ENCODE data around the gene MACF1. TPM values are rescaled to one million over a fixed set of nuclear protein-coding genes. Genes with fewer than 3 reads are reported as not detected.
A peak's percentile ranks its signal among the peaks of the same experiment; 100 is the strongest.

The MACF1 gene
- total and polyA plus RNA-seq, 4 donors, result 284 to 366 (median 329) TPM

DNA sequence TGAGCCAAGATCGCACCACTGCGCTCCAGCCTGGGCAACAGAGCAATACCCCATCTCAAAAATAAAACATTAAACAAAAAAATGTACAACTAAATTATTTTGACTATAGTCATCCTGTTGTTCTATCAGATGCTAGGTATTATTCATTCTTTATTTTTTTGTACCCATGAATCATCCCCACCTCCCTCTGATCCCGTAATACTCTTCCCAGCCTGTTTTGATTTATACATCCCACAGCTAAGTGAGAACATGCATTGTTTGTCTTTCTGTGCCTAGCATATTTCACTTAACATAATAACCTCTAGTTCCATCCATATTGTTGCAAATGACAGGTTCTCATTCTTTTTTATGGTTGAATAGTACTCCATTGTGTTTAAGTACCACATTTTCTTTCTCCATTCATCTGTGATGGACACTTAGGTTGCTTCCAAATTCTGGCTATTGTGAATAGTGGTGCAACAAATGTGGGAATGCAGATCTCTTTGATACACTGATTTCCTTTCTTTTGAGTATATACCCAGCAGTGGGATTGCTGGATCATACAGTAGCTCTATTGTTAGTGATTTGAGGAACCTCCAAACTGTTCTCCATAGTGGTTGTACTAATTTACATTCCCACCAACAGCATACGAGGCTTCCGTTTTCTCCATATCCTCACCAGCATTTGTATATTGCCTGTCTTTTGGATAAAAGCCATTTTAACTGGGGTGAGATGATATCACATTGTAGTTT lies 84.4 kb downstream of the MACF1 start:
- H3K36me3 ChIP-seq (ENCODE audit: control insufficient read depth, insufficient read depth, low read length), result peaks cover 41% of the 10 kb centered on the region
- DNase-seq (ENCODE audit: low read depth in 4 of 6, low spot score in 6 of 6), result no peak
- no peaks in the 10 kb centered on the region for H3K4me1 ChIP-seq (ENCODE audit: control insufficient read depth, insufficient read depth, low read length)
- H3K27ac ChIP-seq (ENCODE audit: low read depth, low read length), result no peak overlapping the region
- no peaks in the 10 kb centered on the region for H3K9me3 ChIP-seq (ENCODE audit: control insufficient read depth, insufficient read depth, low read length)
- no CpG with 5 or more reads among the region's 5 CpGs for WGBS (ENCODE audit: insufficient coverage)
- no peaks in the 10 kb centered on the region for H3K27me3 ChIP-seq (ENCODE audit: control insufficient read depth, insufficient read depth, low read length)
- H3K4me3 ChIP-seq (ENCODE audit: low read depth, low read length), result no peak overlapping the region

DNA sequence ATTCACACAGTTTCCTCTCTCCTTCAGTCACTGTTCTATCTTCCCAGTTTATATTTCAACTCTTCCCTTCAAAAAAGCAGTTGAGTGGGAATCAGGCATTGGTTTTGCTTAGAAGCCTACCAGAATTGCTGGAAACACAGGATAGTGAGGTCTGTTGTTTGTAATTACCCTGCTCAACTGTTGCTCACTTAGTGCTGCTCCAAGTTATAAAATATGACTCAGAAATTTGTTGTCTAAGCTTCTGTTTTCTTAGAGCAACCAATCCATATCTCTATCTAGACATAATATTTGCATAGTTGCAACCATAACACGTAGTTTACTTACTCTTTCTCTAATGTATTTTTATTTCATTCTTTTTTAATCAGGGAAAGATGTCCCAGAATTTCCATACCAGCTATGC lies 87.9 kb downstream of the MACF1 start:
- Histone ChIP-seq H3K27me3 (ENCODE audit: control insufficient read depth, insufficient read depth, low read length) (no peaks in the 10 kb centered on the region), H3K4me3 (ENCODE audit: low read depth, low read length) (no peak overlapping the region), H3K27ac (ENCODE audit: low read depth, low read length) (no peak overlapping the region), H3K36me3 (ENCODE audit: control insufficient read depth, insufficient read depth, low read length) (peaks cover 40% of the 10 kb centered on the region), H3K4me1 (ENCODE audit: control insufficient read depth, insufficient read depth, low read length) (no peaks in the 10 kb centered on the region), H3K9me3 (ENCODE audit: control insufficient read depth, insufficient read depth, low read length) (no peaks in the 10 kb centered on the region)
- DNase-seq (ENCODE audit: low read depth in 4 of 6, low spot score in 6 of 6), result no peak
- WGBS (ENCODE audit: insufficient coverage), result no CpG with 5 or more reads among the region's 1 CpG

DNA sequence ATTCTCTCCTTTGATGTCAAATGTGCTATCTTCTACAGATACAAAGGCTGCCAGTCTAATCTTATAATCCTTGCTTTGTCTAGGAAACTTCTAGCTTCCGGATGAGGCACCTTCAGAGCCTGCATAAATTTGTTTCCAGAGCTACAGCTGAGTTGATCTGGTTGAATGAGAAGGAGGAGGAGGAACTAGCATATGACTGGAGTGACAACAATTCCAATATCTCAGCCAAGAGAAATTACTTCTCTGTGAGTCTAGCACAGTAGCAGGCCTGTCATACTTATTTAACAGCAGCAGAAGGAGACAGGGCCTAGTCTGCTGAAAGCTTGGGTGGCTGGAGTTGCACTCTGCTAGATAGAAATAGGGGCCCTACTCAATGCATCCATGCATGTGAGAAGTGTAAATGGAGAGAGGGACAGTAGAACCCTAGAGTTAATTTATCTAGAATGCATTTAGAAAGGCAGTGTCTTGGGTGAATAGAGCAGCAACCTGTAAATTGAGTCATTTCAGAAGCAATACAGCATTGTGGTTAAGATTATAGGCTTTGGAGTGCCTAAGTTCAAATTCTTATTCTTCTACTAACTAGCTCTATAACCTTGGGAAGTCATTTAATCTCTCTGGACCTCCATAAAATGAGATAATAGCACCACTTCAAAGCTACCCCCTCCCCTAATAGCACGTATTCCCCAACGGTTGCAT lies 89.0 kb downstream of the MACF1 start:
- H3K27ac ChIP-seq (ENCODE audit: low read depth, low read length), result no peak overlapping the region

DNA sequence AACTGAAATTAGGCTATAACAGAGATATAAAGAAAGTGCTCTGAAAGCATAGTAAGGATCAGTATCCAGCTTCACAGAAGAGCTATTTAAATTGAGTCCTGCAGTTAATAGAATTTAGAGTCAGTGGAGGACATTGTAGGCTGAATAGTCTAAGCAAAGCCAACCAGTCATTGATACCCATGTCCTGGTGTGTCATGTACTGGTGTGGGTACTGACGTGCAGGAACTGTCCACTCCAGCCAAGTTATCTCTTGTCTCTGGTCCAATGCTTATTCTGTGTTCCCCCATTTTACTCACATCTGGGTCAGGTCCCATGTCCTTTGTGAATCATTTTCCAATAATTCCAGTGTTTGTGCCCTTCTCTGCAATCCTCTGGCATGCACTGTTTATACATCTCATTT lies 90.0 kb downstream of the MACF1 start:
- no peaks in the 10 kb centered on the region for H3K4me1 ChIP-seq (ENCODE audit: control insufficient read depth, insufficient read depth, low read length)
- H3K36me3 ChIP-seq (ENCODE audit: control insufficient read depth, insufficient read depth, low read length), result peaks cover 34% of the 10 kb centered on the region
- no peaks in the 10 kb centered on the region for H3K9me3 ChIP-seq (ENCODE audit: control insufficient read depth, insufficient read depth, low read length)
- WGBS (ENCODE audit: insufficient coverage), result 43% methylated on average over 1 of the region's 1 CpG
- H3K4me3 ChIP-seq (ENCODE audit: low read depth, low read length), result no peak overlapping the region
- peak in 1 of 6 donors; percentile 31 for DNase-seq (ENCODE audit: low read depth in 4 of 6, low spot score in 6 of 6)
- H3K27me3 ChIP-seq (ENCODE audit: control insufficient read depth, insufficient read depth, low read length), result no peaks in the 10 kb centered on the region
- peak overlapping the region; percentile 47 for H3K27ac ChIP-seq (ENCODE audit: low read depth, low read length)

More for the DNA sequence above, 89.0 kb downstream of the MACF1 start:
- DNase-seq (ENCODE audit: low read depth in 4 of 6, low spot score in 6 of 6), result peak in 1 of 6 donors; percentile 18
- Histone ChIP-seq H3K36me3 (ENCODE audit: control insufficient read depth, insufficient read depth, low read length) (peaks cover 34% of the 10 kb centered on the region), H3K4me1 (ENCODE audit: control insufficient read depth, insufficient read depth, low read length) (no peaks in the 10 kb centered on the region), H3K27me3 (ENCODE audit: control insufficient read depth, insufficient read depth, low read length) (no peaks in the 10 kb centered on the region), H3K9me3 (ENCODE audit: control insufficient read depth, insufficient read depth, low read length) (no peaks in the 10 kb centered on the region), H3K4me3 (ENCODE audit: low read depth, low read length) (no peak overlapping the region)
- 40% methylated on average over 1 of the region's 3 CpGs for WGBS (ENCODE audit: insufficient coverage)

DNA sequence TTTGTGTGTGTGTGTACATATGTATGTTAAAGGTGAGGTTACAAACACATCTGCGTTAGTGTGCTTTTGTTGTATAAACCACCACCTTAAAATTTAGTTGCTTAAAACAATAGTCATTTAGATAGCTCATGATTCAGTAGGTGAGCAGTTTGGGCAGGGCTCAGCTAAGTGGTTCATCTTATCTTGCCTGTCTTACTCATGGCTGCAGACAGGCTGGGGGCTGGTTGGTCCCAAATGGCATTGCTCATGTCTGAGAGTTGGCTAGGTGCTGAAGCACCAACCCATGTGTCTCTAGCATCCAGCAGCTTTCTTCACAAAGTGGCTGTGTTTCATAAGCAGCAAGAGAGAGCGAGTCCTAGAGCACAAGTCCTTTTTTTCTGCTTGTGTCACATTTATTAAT lies 91.4 kb downstream of the MACF1 start:
- Histone ChIP-seq H3K9me3 (ENCODE audit: control insufficient read depth, insufficient read depth, low read length) (no peaks in the 10 kb centered on the region), H3K36me3 (ENCODE audit: control insufficient read depth, insufficient read depth, low read length) (peaks cover 38% of the 10 kb centered on the region), H3K27me3 (ENCODE audit: control insufficient read depth, insufficient read depth, low read length) (no peaks in the 10 kb centered on the region), H3K27ac (ENCODE audit: low read depth, low read length) (no peak overlapping the region), H3K4me1 (ENCODE audit: control insufficient read depth, insufficient read depth, low read length) (no peaks in the 10 kb centered on the region), H3K4me3 (ENCODE audit: low read depth, low read length) (no peak overlapping the region)
- no peak for DNase-seq (ENCODE audit: low read depth in 4 of 6, low spot score in 6 of 6)
- WGBS (ENCODE audit: insufficient coverage), result no CpG with 5 or more reads among the region's 2 CpGs

DNA sequence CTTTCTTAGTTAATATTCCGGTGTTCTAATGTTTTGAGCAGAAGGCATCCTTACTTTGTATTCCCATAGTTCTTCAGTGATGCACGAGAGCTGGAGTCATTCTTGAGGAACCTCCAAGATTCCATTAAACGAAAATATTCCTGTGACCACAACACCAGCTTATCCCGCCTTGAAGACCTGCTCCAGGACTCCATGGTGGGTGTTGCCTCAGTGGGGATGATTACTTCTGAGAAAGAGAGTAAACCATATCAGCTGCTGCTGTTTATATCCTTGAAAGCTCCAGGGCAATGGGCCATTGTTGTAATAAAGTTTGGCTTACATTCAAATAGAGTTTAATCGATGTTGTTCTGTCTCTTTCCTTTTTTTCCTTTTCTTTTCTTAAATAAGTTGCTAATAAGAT lies 93.1 kb downstream of the MACF1 start:
- no CpG with 5 or more reads among the region's 5 CpGs for WGBS (ENCODE audit: insufficient coverage)
- no peak for DNase-seq (ENCODE audit: low read depth in 4 of 6, low spot score in 6 of 6)

DNA sequence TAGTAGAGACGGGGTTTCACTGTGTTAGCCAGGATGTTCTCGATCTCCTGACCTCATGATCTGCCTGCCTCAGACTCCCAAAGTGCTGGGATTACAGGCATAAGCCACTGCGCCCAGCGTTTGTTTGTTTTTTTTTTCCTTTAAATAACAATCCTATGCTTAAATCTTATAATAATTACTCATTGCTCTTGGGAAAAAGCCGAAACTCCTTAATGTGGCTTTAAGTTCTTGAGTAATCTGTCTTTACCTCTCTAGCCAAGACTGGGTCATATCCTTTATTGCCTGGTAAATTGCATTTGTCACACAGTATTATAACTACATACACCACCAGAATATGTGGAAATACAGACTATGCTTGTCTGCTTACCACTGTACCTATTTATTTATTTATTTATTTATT lies 97.1 kb downstream of the MACF1 start:
- Histone ChIP-seq H3K27me3 (ENCODE audit: control insufficient read depth, insufficient read depth, low read length) (no peaks in the 10 kb centered on the region), H3K36me3 (ENCODE audit: control insufficient read depth, insufficient read depth, low read length) (peaks cover 49% of the 10 kb centered on the region), H3K9me3 (ENCODE audit: control insufficient read depth, insufficient read depth, low read length) (no peaks in the 10 kb centered on the region), H3K27ac (ENCODE audit: low read depth, low read length) (no peak overlapping the region), H3K4me1 (ENCODE audit: control insufficient read depth, insufficient read depth, low read length) (no peaks in the 10 kb centered on the region), H3K4me3 (ENCODE audit: low read depth, low read length) (no peak overlapping the region)
- DNase-seq (ENCODE audit: low read depth in 4 of 6, low spot score in 6 of 6), result no peak
- 92% methylated on average over 2 of the region's 5 CpGs for WGBS (ENCODE audit: insufficient coverage)

More for the DNA sequence above, 93.1 kb downstream of the MACF1 start:
- H3K27ac ChIP-seq (ENCODE audit: low read depth, low read length), result no peak overlapping the region
- H3K4me1 ChIP-seq (ENCODE audit: control insufficient read depth, insufficient read depth, low read length), result no peaks in the 10 kb centered on the region
- no peak overlapping the region for H3K4me3 ChIP-seq (ENCODE audit: low read depth, low read length)
- peaks cover 43% of the 10 kb centered on the region for H3K36me3 ChIP-seq (ENCODE audit: control insufficient read depth, insufficient read depth, low read length)
- H3K27me3 ChIP-seq (ENCODE audit: control insufficient read depth, insufficient read depth, low read length), result no peaks in the 10 kb centered on the region
- no peaks in the 10 kb centered on the region for H3K9me3 ChIP-seq (ENCODE audit: control insufficient read depth, insufficient read depth, low read length)

DNA sequence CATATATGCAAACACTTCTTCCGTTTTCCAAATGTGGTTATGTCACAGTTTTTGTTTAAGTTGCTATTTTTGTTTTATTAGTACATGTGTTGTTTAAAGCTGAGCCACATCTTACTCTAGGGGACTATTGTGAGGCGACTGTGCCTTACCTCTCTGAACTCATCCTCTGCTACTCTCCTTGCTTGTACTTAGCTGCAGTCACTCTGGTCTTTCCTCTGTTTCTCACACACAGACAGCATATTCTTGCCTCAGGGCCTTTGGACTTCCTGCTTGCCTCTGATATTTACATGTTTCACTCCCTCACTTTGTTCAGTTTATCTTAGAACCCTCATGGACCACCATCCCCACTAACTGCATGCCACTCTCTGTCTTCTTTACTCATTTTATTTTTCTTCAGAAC lies 101.1 kb downstream of the MACF1 start:
- WGBS (ENCODE audit: insufficient coverage), result 90% methylated on average over 1 of the region's 2 CpGs
- DNase-seq (ENCODE audit: low read depth in 4 of 6, low spot score in 6 of 6), result no peak
- peaks cover 49% of the 10 kb centered on the region for H3K36me3 ChIP-seq (ENCODE audit: control insufficient read depth, insufficient read depth, low read length)
- no peaks in the 10 kb centered on the region for H3K9me3 ChIP-seq (ENCODE audit: control insufficient read depth, insufficient read depth, low read length)
- no peak overlapping the region for H3K4me3 ChIP-seq (ENCODE audit: low read depth, low read length)
- H3K27ac ChIP-seq (ENCODE audit: low read depth, low read length), result no peak overlapping the region
- no peaks in the 10 kb centered on the region for H3K4me1 ChIP-seq (ENCODE audit: control insufficient read depth, insufficient read depth, low read length)
- H3K27me3 ChIP-seq (ENCODE audit: control insufficient read depth, insufficient read depth, low read length), result no peaks in the 10 kb centered on the region

DNA sequence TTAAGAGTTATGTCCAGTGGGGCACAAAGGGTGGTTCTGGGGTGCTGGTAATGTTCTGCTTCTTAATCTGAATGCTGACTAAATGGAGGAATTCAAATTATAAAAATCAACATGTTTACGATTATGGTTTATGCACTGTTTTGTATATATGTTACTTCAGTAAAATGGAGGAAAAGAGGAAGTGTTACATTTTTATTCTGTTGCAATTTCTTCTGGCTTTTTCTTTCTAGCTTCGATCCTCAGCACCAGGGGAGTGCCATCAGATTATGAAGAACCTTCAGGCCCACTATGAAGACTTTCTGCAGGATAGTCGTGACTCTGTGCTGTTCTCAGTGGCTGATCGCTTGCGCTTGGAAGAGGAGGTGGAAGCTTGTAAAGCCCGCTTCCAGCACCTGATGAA lies 105.5 kb downstream of the MACF1 start:
- no peak overlapping the region for H3K27ac ChIP-seq (ENCODE audit: low read depth, low read length)
- H3K27me3 ChIP-seq (ENCODE audit: control insufficient read depth, insufficient read depth, low read length), result no peaks in the 10 kb centered on the region
- no peak for DNase-seq (ENCODE audit: low read depth in 4 of 6, low spot score in 6 of 6)
- H3K9me3 ChIP-seq (ENCODE audit: control insufficient read depth, insufficient read depth, low read length), result no peaks in the 10 kb centered on the region
- H3K4me3 ChIP-seq (ENCODE audit: low read depth, low read length), result no peak overlapping the region
- no peaks in the 10 kb centered on the region for H3K4me1 ChIP-seq (ENCODE audit: control insufficient read depth, insufficient read depth, low read length)
- H3K36me3 ChIP-seq (ENCODE audit: control insufficient read depth, insufficient read depth, low read length), result peaks cover 36% of the 10 kb centered on the region
- 98% methylated on average over 5 of the region's 6 CpGs for WGBS (ENCODE audit: insufficient coverage)

DNA sequence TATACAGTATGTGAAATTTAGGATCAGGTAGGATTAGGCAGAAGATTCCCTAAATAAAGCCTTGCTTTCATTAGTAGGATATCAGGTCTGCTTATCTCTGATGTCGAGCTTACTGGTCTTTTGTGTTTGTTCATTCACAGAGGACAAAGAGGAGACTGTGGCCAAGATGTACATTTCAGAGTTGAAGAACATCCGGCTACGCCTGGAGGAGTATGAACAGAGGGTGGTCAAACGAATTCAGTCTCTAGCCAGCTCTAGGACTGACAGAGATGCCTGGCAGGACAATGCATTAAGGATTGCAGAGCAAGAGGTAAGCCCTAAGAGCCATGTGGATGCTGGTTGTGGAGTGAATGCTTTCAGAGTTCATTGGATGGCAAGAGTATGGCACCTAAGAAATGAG lies 106.2 kb downstream of the MACF1 start:
- no peak overlapping the region for H3K4me3 ChIP-seq (ENCODE audit: low read depth, low read length)
- 62% methylated on average over 4 of the region's 4 CpGs for WGBS (ENCODE audit: insufficient coverage)
- peaks cover 32% of the 10 kb centered on the region for H3K36me3 ChIP-seq (ENCODE audit: control insufficient read depth, insufficient read depth, low read length)
- DNase-seq (ENCODE audit: low read depth in 4 of 6, low spot score in 6 of 6), result no peak
- H3K27ac ChIP-seq (ENCODE audit: low read depth, low read length), result no peak overlapping the region
- H3K27me3 ChIP-seq (ENCODE audit: control insufficient read depth, insufficient read depth, low read length), result no peaks in the 10 kb centered on the region
- H3K4me1 ChIP-seq (ENCODE audit: control insufficient read depth, insufficient read depth, low read length), result no peaks in the 10 kb centered on the region
- no peaks in the 10 kb centered on the region for H3K9me3 ChIP-seq (ENCODE audit: control insufficient read depth, insufficient read depth, low read length)
